ENCODE measurements around the gene NTN4. TPM values are rescaled to one million over a fixed set of nuclear protein-coding genes. Genes with fewer than 3 reads are reported as not detected.

Gene NTN4
- total and polyA plus RNA-seq, 10 of the 15 experiments (the other 5 are each of a cell fraction or from before 2014, with no cell fraction given), result 0.15 TPM; not detected in 9

DNA sequence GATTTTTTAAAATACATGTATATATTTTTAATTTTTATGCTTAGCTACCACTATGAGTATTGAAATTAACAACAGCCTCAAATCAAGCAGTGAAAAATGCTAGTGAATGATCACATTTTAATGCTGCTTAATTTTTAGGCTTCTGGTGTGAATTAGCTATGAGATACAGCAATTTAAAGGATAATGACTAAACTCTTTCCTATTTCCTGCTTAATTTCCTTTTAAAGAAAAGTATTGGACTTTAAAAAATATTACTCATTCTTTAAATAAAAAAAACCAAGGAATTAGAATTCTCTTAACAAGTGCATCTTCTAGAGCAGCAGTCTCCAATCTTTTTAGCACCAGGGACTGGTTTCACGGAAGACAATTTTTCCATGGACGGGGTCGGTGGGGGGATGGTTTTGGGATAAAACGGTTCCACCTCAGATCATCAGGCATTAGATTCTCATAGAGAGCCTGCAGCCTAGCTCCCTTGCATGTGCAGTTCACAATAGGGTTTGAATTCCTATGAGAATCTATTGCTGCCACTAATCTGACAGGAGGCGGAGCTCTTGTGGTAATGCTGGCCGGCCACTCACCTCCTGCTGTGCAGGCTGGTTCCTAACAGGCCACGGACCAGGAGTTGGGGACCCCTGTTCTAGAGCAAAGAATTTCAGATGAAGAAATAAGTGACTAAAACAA is 18.6 kb upstream of the NTN4 start (continued):
- TF ChIP-seq SREBF2 (IDR thresholded peaks at IDR 0.05; ENCODE audit: low read length), result no peak
- TF ChIP-seq, protein P1, sequence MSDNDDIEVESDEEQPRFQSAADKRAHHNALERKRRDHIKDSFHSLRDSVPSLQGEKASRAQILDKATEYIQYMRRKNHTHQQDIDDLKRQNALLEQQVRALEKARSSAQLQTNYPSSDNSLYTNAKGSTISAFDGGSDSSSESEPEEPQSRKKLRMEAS (IDR thresholded peaks at IDR 0.05; ENCODE audit: low read depth, low read length), result no peak
- no peak for TF ChIP-seq MYB (IDR thresholded peaks at IDR 0.05; ENCODE audit: borderline replicate concordance, low read depth, low read length)
- TF ChIP-seq, protein P2, sequence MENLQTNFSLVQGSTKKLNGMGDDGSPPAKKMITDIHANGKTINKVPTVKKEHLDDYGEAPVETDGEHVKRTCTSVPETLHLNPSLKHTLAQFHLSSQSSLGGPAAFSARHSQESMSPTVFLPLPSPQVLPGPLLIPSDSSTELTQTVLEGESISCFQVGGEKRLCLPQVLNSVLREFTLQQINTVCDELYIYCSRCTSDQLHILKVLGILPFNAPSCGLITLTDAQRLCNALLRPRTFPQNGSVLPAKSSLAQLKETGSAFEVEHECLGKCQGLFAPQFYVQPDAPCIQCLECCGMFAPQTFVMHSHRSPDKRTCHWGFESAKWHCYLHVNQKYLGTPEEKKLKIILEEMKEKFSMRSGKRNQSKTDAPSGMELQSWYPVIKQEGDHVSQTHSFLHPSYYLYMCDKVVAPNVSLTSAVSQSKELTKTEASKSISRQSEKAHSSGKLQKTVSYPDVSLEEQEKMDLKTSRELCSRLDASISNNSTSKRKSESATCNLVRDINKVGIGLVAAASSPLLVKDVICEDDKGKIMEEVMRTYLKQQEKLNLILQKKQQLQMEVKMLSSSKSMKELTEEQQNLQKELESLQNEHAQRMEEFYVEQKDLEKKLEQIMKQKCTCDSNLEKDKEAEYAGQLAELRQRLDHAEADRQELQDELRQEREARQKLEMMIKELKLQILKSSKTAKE (IDR thresholded peaks at IDR 0.05; ENCODE audit: low read depth, poor library complexity, severe bottlenecking), result no peak
- TF ChIP-seq TCF7 (IDR thresholded peaks at IDR 0.05; ENCODE audit: borderline replicate concordance), result no peak

DNA sequence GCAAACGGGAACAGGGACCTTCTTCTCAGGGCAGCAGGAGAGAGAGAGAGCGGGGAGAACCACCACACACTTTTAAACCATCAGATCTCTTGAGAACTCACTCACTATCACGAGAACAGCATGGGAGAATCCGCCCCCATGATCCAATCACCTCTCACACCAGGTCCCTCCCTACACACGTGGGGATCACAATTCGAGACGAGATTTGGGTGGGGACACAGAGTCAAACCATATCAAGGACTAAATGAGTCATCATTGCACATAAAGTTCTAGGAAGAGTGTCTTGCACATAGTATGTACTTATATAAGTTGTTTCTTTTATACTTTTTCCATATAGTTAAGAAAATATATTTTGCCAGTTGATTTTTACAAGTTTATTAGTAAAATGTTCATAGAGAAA is 17.6 kb upstream of the NTN4 start:
- no peak overlapping the region for H3K4me2 ChIP-seq (ENCODE audit: control insufficient read depth, insufficient read depth)
- no peaks in the 10 kb centered on the region for H3K9me3 ChIP-seq (replicated peaks; ENCODE audit: control insufficient read depth, insufficient read depth, low read length)
- H2AFZ ChIP-seq (ENCODE audit: control insufficient read depth, low read depth, low read length), result no peak overlapping the region
- no peaks in the 10 kb centered on the region; a peak in 1 of 4 replicates for H3K27me3 ChIP-seq (replicated peaks in 1 of 2; ENCODE audit: control insufficient read depth in 2 of 2, insufficient read depth in 2 of 2, low read length in 1 of 2)
- RAD21 ChIA-PET (ENCODE audit: unreplicated experiment), result no interaction called here
- FAIRE-seq, result no peak
- no peaks in the 10 kb centered on the region for H3K36me3 ChIP-seq (ENCODE audit: control insufficient read depth in 2 of 2, insufficient read depth in 2 of 2, low read length in 1 of 2)
- POLR2A ChIA-PET, result no interaction called here
- no peak overlapping the region for H3K9ac ChIP-seq (ENCODE audit: control insufficient read depth, insufficient read depth, low read length)
- WGBS (ENCODE audit: insufficient coverage, insufficient replicate concordance, low lambda C conversion rate, missing lambda C conversion rate), result 20% methylated on average over 5 of the region's 7 CpGs
- no peaks in the 10 kb centered on the region for H4K20me1 ChIP-seq (ENCODE audit: control insufficient read depth, insufficient read depth)
- BruUV-seq (replicated peaks), result no TSS peak
- no peak for ATAC-seq
- SMC1A ChIA-PET (ENCODE audit: uncharacterized antibody, unreplicated experiment), result no interaction called here
- CTCF ChIA-PET, result no interaction called here
- no peak overlapping the region for H3K4me3 ChIP-seq
- TF ChIP-seq POLR2AphosphoS2 (IDR thresholded peaks at IDR 0.05; ENCODE audit: low read depth, low read length), result no peak
- no peak for TF ChIP-seq NBN (IDR thresholded peaks at IDR 0.05)
- TF ChIP-seq SUZ12 (IDR thresholded peaks at IDR 0.05; ENCODE audit: unreplicated experiment), result no peak
- no peak for TF ChIP-seq CBX5 (IDR thresholded peaks at IDR 0.05; ENCODE audit: low read depth)
- TF ChIP-seq CBX3 (IDR thresholded peaks at IDR 0.05; ENCODE audit: borderline replicate concordance, low read depth), result no peak
- TF ChIP-seq LARP7 (IDR thresholded peaks at IDR 0.05), result no peak
- no peak for TF ChIP-seq ESRRA (IDR thresholded peaks at IDR 0.05; ENCODE audit: low read length)
- no peak for TF ChIP-seq PML (IDR thresholded peaks at IDR 0.05; ENCODE audit: low read length)
- no peak for TF ChIP-seq HSF1 (IDR thresholded peaks at IDR 0.05; ENCODE audit: low read depth, low read length)
- TF ChIP-seq ASH2L (IDR thresholded peaks at IDR 0.05; ENCODE audit: borderline replicate concordance, low read depth), result no peak
- no peak for TF ChIP-seq ZNF207 (IDR thresholded peaks at IDR 0.05; ENCODE audit: borderline replicate concordance)
- TF ChIP-seq CHD2 (IDR thresholded peaks at IDR 0.05; ENCODE audit: borderline replicate concordance, low read depth, low read length), result no peak
- TF ChIP-seq IRF4 (IDR thresholded peaks at IDR 0.05; ENCODE audit: low read depth, low read length), result no peak
- no peak for TF ChIP-seq SMC3 (IDR thresholded peaks at IDR 0.05; ENCODE audit: borderline replicate concordance, low read length)
- in situ Hi-C loops (cut with MboI), result no loop called here
- H3K79me2 ChIP-seq (ENCODE audit: control insufficient read depth, insufficient read depth, low read length), result no peaks in the 10 kb centered on the region
- no peak overlapping the region for H3K27ac ChIP-seq (ENCODE audit: control insufficient read depth, insufficient read depth)
- intact Hi-C loops (cut with micrococcal nuclease; ENCODE audit: unreplicated experiment), result no loop called here
- no peaks in the 10 kb centered on the region for H3K4me1 ChIP-seq (ENCODE audit: control insufficient read depth, insufficient read depth, low read length)
- no peak for DNase-seq (ENCODE audit: low read depth, low spot score)
